GM18520 (cell line): Measurements from ENCODE around the gene TMEM221.
A peak's percentile ranks its signal among the peaks of the same experiment; 100 is the strongest.

Source experiments
- ATAC-seq: cut with Tn5 transposase; IDR thresholded peaks from one replicate; pipeline ENCODE4 v1.9.1; 2021; ENCODE audit not compliant: unreplicated experiment

Gene TMEM221

GRCh38 chr19:17473041-17473440 lies 24.6 kb upstream of the TMEM221 start:
- no peak for ATAC-seq

GRCh38 chr19:17471410-17472125 lies 23.1 kb upstream of the TMEM221 start:
- ATAC-seq = no peak

DNA sequence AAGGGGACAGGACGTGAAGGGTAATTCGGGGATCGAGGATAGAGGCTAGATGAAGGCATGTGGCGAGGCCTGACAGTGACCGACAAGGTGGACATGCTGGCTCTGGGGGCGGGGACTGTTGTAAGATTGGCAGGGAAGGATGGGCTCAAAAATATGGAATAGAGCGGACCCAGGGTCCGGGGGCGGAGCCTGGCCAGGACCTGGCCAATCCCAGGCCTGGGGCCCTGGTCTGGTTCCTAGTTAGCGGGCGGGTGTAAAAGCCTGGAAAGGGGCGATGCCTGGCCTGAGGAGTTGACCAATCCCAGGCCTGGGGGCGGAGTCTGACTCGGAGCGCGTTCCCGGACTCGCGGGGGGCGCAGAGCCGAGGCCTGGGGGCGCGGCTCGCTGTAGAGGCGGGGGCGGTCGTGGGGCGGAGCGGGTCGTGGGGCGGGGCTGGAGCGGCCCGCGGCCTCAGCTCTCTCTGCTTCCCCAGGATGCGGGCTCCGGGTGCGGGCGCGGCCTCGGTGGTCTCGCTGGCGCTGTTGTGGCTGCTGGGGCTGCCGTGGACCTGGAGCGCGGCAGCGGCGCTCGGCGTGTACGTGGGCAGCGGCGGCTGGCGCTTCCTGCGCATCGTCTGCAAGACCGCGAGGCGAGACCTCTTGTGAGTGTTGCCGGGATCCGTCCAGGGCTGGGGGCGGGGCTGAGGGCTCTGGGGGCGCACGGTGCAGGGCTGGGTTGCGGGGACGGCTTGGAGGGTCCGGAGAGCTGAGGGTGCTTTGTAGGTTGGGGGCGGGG lies 21.8 kb upstream of the TMEM221 start, which contains the start of gene SLC27A1:
TSS of gene SLC27A1 (plus strand) at position 457 of the 774 bp plus-strand sequence. CDS start at position 474, 17 bp downstream.
- peak; percentile 78 for ATAC-seq

- peak; percentile 36 for ATAC-seq
These were observed 21.1 kb upstream of the TMEM221 start for GRCh38 chr19:17469481-17470067.

DNA sequence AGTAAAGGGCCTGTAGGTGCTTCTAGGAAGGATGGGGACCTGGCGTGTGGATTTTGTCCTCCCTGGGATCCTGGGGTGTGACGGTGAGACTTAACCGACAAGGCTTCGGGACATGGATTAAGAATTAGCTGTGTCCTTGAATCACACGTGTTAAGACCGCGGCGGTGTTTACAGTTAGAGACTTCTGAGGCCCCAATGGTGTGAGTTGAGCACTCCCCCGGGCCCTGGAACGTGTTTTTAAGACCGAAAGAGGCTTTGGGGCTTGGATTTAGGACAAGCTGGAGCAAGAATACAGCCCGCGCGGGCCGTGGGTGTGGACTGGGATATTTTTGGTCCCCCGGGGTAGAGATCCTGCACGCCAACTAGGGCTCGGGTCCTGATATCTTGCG lies 20.6 kb upstream of the TMEM221 start:
- no peak for ATAC-seq

GRCh38 chr19:17468302-17469091 lies 20.0 kb upstream of the TMEM221 start:
- ATAC-seq = no peak

GRCh38 chr19:17467471-17468301 lies 19.2 kb upstream of the TMEM221 start:
- ATAC-seq = no peak

DNA sequence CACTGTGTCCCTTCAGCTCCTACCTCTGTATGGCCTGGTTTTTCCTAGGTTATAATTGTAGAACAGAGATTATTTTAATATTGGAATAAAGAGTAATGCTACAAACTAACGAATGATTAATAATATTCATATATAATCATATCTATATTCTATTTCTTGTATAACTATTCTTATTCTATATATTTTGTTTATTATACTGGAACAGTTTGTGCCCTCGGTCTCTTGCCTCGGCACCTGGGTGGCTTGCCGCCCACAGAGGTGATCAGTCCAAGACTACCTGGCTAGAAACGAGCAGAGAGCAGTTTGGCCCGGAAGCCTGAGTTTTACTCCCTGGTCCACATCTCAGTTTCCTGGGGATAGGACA lies 18.0 kb upstream of the TMEM221 start:
- no peak for ATAC-seq

- ATAC-seq = no peak
These were observed 12.1 kb upstream of the TMEM221 start, which contains the start of gene NXNL1 for GRCh38 chr19:17460372-17461230. TSS of gene NXNL1 (minus strand) at chr19:17460926. CDS start at chr19:17460869, 57 bp downstream.

- no peak for ATAC-seq
These were observed 10.5 kb upstream of the TMEM221 start for GRCh38 chr19:17458970-17459369.

GRCh38 chr19:17457616-17458015 lies 9.1 kb upstream of the TMEM221 start:
- no peak for ATAC-seq

DNA sequence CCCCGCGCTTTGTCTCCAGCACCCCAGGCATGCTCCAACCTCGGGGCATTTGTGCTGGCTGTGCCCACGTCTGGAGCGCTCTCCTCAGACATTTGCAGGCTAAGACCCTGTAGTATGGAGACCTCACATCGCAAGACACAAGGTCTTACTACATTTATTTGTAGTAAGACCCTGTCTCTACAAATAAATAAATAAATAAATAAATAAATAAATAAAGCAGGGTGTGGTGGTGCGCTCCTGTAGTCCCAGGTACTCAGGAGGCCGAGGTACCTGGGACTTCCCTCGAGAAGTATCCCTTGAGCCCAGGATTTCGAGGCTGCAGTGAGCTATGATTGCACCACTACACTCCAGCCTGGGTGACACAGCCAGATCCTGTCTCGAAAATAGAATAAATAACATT lies 7.7 kb upstream of the TMEM221 start:
- no peak for ATAC-seq

DNA sequence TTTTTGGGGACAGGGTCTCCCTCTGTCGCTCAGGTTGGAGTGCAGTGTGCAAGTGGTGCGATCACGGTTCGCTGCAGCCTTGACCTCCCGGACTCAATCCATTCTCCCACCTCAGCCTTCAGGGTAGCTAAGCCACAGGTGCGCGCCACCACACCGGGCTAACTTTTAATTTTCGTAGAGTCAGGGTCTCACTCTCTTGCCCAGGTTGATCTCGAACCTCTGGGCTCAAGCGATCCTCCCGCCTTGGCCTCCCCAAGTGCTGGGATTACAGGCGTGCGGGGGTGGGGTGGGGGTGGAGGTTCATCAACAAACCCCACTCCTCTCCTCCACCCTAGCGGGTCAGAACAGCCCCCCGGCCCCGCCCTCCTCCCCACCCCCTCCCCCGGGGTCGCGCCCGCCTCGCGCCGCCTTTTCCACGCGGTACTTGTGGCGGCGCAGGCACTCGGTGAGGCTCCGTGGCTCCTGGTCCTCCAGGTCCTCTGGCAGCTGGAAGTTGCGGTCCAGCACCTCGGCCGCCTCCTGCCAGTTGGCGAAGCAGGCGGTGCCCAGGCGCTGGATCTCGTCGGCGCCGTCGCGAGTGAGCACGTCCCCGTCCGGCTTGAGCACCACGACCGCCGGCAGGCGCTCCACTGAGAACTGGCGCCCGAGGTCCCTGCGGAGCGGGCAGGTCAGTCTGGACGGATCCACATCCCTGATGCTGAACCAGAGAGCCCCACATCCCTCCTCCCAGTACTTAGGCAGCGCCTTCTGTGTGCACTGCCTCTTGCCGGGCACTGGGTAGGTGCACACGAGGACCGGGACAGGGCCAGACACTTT lies 7.0 kb upstream of the TMEM221 start:
- no peak for ATAC-seq

DNA sequence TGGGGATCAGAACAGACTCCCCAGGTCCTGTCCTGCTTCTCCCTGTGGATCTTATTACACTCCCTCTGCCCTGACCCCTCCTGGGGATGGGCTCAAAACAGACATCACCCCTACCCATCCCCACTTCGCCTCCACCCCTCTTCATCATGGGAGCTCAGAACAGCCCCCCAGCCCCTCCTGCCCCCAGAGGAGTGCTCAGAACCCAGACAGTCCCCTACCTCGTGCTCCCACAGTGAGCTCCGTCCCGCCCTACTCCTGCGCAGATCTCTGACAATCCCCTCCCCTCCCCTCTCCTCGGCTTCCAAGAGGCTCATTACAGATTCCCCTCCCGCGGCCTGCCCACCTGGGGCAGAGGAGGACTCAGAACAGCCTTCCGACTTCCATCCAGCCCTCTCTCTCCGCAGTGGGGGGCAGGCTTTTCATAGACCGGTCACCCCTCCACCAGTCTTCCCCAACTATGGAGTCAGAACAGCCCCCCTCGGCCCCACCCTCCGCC lies 6.2 kb upstream of the TMEM221 start:
- no peak for ATAC-seq

DNA sequence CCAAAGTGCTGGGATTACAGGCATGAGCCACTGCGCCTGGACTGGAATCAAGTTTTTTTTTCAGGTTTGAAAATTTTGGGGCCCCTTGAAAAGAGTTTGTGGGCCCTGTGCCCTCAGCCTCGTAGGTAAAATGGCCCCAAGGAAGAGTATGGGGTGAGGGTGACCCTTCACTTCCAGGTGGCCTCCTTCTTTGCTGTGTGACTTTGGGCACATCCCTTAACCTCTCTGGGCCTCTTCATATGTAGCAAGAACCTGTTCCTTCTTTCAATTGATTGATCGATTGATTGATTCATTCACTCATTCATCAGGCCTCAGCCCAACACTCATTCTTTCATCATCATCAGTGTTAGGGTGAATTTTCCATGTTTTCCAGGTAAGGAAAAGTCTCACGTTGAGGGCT lies 3.4 kb upstream of the TMEM221 start:
- ATAC-seq = no peak

DNA sequence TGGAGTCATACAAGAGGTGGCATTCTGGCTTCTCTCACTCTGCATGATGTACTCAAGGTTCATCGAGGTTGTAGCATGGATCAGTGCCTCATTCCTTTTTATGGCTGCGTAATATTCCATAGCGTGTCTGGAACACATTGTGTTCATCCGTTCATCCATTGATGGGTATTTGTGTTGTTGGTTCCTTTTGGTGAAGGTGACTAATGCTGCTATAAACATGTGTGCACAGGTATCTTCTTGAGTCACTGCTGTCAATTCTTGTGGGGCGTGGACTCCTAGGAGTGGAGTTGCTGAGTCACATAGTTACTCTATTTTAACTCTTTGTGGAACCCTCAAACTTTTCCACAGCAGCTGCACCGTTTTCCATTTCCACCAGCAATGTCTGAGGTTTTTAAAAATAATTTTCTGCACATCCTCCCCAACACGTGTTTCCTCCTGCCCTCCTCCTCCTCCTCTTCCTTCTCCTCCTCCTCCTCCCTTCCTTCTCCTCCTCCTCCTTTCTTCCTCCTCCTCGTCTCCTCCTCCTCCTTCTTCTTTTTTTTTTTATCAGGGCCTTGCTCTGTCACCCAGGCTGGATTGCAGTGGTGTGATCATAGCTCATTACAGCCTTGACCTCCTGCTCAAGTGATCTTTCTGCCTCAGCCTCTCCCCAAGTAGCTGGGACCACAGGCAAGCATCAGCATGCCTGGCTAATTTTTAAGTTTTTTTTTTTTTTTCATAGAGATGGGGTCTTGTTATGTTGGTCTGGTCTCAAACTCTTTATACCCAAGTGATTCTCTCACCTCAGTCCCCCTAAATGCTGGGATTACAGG lies 2.0 kb upstream of the TMEM221 start:
- no peak for ATAC-seq

- no peak for ATAC-seq
These were observed 751 bp downstream of the TMEM221 start for GRCh38 chr19:17447704-17448130.
